GM03348 (cell line): ENCODE results near the gene NEK7.
"Not testable (repeated sequence)": the region's sequence is repeated elsewhere in the genome, so short reads cannot be mapped to it uniquely, and the experiment has no call there.

Source experiments
- DNase-seq: peaks from one replicate; pipeline ENCODE4 v3.0.0; 2012; ENCODE audit warnings: low spot score

The NEK7 gene

DNA sequence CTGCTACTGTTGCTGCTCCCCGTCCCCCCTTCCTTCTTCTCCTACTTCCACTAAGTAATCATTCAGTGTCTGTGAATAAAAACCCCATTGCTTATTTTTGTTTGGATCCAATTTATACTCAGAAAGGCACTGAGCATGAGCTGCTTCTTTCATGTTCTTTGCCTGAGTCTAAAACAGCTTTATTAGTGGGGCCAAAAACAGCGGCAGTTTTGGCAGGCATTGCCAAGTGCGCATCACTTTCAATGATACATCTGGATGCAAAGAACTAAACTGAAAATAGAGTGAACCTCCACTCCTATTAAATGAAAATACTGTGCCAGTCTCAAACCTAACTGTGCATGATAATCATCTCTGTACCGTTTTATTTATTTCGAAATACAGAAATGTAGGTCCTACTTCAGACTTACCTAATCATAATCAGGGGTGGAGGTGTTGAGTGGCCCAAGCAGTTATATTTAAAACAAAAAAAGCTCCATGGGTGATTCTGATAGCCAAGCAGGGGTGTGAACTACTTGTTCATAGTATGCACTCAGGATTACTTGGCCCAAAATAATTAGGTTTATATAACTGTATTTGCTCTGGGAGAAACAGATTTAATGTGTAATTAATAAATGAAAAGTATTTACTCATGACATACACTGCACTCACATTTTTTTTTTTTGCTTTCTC, 48.4 kb downstream of the NEK7 start:
- no peak for DNase-seq

DNA sequence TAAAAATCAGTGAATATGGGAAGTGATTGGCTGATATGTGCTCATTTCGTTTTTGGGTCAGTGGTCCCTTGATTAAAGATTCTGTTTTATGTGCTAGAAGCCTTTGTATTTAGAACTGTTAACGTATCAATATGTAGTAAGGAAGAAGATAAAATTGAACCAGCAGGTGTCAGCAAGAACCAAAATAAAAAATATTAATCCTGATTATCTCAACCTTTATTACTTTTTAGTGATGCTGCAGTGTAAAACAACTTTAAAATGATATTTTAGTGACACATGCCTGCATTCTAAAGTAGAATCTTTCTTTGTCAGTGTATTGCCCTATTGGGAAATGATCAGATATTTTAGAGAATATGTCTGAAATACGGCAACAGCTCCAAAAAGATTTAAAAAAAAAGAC, 49.5 kb downstream of the NEK7 start:
- DNase-seq: no peak

GRCh38 chr1:198211696-198212095, 54.9 kb downstream of the NEK7 start:
- DNase-seq: no peak

DNA sequence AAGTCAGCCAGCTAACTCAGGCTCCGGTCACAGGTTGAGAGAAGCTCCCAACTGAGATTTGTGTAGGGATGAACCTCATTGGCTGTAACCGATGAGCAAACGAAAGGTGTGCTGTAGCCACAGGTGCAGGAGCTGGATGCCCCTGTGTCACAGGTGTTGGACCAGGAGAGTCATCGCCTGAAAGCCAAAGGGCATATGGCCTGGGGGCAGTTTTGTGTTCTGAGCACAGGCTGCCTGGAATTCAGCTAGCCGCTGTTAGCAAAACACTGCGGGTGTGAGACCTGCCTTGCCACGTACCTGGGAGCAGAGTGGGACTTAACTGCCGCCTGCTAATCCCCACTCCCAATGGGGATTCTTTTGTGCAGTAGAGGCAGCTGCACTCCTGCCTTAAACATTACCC, 55.3 kb downstream of the NEK7 start:
- no peak for DNase-seq

DNA sequence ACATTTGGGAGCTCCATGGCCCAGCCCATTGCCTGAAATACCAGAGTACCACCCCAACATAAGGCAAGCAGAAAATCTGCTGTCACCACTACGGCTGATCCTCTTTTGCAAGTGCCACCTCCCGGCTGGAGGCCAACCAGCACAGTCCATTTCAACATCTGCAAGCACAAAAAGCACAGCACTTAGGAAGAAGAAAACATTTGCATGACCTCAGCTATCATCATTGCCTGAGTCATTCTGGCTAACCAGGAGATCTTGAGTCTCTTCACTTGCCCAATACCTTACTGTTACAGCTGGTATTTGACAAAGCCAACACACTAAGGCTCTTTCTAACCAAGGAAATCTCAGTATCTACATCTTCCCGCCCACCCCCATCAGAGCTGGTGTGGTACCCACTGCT, 55.9 kb downstream of the NEK7 start:
- peak; percentile 45 for DNase-seq

GRCh38 chr1:198214924-198215323, 58.1 kb downstream of the NEK7 start:
- DNase-seq: no peak

GRCh38 chr1:198220428-198220827, 63.6 kb downstream of the NEK7 start:
- DNase-seq: no peak

DNA sequence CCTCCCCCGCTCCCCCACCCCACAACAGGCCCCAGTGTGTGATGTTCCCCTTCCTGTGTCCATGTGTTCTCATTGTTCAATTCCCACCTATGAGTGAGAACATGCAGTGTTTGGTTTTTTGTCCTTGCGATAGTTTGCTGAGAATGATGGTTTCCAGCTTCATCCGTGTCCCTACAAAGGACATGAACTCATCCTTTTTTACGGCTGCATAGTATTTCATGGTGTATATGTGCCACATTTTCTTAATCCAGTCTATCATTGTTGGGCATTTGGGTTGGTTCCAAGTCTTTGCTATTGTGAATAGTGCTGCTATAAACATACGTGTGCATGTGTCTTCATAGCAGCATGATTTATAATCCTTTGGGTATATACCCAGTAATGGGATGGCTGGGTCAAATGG, 70.2 kb downstream of the NEK7 start:
- not testable (repeated sequence) for DNase-seq

GRCh38 chr1:198227454-198227853, 70.7 kb downstream of the NEK7 start:
- DNase-seq: not testable (repeated sequence)

DNA sequence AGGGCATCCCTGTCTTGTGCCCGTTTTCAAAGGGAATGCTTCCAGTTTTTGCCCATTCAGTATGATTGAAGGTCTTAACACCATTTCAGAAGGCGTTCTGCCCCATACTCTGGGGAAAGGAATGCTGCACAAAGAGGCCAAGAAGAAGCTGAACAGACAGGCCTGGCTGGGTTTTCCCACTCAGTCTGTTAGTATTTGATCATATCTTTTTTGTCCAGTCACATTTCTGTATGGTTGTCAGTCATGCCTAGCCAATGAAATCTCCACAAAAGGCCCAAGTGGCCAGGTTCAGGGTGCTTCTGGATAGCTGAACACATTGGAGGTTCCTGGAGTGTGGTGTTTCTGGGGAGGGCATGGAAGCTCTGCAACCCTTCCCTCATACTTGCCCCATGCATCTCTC, 72.1 kb downstream of the NEK7 start:
- no peak for DNase-seq

DNA sequence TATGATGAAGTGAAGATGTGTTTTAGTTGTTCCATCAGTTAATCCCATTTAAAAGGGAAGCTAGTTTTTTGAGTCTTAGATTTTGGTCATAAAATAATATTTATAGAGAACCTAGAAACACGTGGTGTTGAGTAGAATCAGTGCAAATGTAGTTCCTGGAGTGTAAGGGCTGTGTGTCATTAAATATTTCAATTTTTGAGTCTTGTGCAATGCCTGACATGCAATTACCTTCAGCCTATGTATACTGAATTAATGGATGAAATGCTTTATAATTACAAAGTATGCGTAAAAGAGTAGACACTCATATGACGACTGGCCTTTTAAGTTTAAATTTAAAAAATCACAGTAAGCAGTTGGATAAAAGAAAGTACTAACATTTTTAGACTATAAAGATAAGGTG, 75.0 kb downstream of the NEK7 start:
- DNase-seq: no peak

GRCh38 chr1:198232378-198232777, 75.6 kb downstream of the NEK7 start:
- no peak for DNase-seq

- no peak for DNase-seq
These were observed 76.3 kb downstream of the NEK7 start for GRCh38 chr1:198232940-198233675.

GRCh38 chr1:198234520-198235251, 77.9 kb downstream of the NEK7 start:
- DNase-seq: no peak

DNA sequence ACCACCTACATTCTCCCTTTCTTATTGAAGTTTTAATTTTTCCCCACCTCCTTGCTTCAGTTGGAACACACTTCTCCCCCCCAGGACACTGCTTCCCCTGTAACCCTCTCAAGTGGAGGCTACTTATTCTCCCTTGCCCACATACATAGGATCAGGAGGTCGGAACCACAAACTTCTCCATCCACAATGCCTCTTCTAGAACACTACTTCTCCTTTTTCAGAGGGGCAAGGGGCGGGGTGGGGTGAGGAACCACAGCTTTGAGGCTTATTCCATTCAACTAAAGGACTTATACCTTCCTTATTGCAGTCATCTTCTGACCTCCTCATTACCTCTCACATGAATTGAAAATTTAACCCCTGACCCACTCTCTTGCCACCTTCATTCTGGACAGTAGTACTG, 81.3 kb downstream of the NEK7 start:
- no peak for DNase-seq

GRCh38 chr1:198241553-198241952, 84.8 kb downstream of the NEK7 start:
- DNase-seq: no peak

DNA sequence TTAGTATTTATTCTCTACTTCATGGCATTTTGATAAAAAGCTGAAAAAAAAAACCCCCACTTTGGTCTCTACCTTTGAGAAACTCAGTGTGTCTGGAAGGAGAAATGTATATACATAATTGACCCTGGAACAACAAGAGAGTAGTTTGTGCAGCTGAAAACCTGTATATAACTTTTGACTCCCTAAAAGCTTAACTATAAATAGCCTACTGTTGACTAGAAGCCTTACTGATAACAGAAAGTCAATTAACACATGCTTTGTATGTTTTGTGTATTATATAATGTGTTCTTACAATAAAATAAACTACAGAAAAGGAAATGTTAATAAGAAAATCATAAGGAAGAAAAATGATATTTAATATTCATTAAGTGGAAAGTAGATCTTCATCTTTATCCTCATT, 88.0 kb downstream of the NEK7 start:
- no peak for DNase-seq

GRCh38 chr1:198245379-198245778, 88.6 kb downstream of the NEK7 start:
- no peak for DNase-seq

- no peak for DNase-seq
These were observed 89.5 kb downstream of the NEK7 start for GRCh38 chr1:198246337-198246736.

GRCh38 chr1:198253259-198253658, 96.5 kb downstream of the NEK7 start:
- DNase-seq: no peak

- DNase-seq: no peak
These were observed 96.9 kb downstream of the NEK7 start for GRCh38 chr1:198253668-198254067.

GRCh38 chr1:198254521-198254920, 97.7 kb downstream of the NEK7 start:
- DNase-seq: no peak

- DNase-seq: no peak
These were observed 98.2 kb downstream of the NEK7 start for GRCh38 chr1:198254948-198255347.
